Measurements from ENCODE around the gene NEK7.

Gene NEK7

DNA sequence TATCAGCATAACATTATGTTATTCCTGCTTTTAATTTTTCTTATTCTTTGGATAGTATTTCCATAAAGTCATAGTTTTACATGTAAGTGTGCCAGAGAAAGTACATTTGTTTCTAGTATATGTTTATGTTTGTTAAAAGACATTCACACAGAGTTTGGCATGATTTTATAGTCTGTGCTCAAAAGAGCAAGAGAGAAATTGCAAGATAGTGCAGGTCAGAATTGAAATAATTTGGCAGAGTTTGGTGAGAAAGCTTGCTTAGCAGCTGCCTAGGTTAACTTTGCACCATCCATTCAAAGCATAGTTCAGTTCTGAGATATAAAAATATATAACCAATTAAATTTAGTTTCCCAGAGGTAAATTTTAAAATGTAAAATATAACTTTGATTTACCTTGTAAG is 17.0 kb downstream of the NEK7 start:
- H3K9me3 ChIP-seq: no peaks in the 10 kb centered on the region
- TF ChIP-seq, protein P1, sequence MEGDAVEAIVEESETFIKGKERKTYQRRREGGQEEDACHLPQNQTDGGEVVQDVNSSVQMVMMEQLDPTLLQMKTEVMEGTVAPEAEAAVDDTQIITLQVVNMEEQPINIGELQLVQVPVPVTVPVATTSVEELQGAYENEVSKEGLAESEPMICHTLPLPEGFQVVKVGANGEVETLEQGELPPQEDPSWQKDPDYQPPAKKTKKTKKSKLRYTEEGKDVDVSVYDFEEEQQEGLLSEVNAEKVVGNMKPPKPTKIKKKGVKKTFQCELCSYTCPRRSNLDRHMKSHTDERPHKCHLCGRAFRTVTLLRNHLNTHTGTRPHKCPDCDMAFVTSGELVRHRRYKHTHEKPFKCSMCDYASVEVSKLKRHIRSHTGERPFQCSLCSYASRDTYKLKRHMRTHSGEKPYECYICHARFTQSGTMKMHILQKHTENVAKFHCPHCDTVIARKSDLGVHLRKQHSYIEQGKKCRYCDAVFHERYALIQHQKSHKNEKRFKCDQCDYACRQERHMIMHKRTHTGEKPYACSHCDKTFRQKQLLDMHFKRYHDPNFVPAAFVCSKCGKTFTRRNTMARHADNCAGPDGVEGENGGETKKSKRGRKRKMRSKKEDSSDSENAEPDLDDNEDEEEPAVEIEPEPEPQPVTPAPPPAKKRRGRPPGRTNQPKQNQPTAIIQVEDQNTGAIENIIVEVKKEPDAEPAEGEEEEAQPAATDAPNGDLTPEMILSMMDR (IDR thresholded peaks at IDR 0.05): no peak
- H3K4me1 ChIP-seq (ENCODE audit: control insufficient read depth in 1 of 2, insufficient read depth in 1 of 2, low read depth in 1 of 2, low read length in 1 of 2): peaks cover 17 to 22% of the 10 kb centered on the region in 2 experiments

DNA sequence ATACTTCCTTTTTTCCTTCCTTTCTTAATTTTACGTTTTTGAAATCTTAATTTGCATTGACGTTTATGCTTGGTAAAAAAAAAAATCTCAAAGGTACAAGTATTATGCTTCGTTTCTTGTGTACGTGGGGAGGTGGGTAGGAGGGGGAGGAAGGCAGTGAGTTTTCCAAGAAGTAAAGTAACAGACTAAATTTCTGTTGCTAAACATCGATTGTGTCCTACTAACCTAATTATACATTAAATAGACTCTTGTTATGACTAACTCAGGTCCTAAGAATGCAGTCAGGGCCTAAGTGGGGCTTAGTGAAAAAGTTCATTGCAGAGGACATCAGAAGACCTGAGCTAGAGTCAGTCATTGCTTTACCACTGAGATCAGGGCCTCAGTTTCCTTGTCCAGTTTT is 17.5 kb downstream of the NEK7 start:
- no peaks in the 10 kb centered on the region for H3K36me3 ChIP-seq
- H3K4me3 ChIP-seq (ENCODE audit: low read depth in 1 of 2, low read length in 1 of 2): no peak overlapping the region
- peaks cover 18 to 26% of the 10 kb centered on the region in 2 experiments for H3K4me1 ChIP-seq (ENCODE audit: control insufficient read depth in 1 of 2, insufficient read depth in 1 of 2, low read depth in 1 of 2, low read length in 1 of 2)
- no peaks in the 10 kb centered on the region for H3K27me3 ChIP-seq
- H3K9me3 ChIP-seq: no peaks in the 10 kb centered on the region
- H3K27ac ChIP-seq: no peak overlapping the region
- TF ChIP-seq, protein P1 (IDR thresholded peaks at IDR 0.05): no peak

More for the DNA sequence above, 17.0 kb downstream of the NEK7 start:
- H3K27me3 ChIP-seq: no peaks in the 10 kb centered on the region
- H3K36me3 ChIP-seq: no peaks in the 10 kb centered on the region
- no peak overlapping the region for H3K27ac ChIP-seq
- no peak overlapping the region for H3K4me3 ChIP-seq (ENCODE audit: low read depth in 1 of 2, low read length in 1 of 2)

DNA sequence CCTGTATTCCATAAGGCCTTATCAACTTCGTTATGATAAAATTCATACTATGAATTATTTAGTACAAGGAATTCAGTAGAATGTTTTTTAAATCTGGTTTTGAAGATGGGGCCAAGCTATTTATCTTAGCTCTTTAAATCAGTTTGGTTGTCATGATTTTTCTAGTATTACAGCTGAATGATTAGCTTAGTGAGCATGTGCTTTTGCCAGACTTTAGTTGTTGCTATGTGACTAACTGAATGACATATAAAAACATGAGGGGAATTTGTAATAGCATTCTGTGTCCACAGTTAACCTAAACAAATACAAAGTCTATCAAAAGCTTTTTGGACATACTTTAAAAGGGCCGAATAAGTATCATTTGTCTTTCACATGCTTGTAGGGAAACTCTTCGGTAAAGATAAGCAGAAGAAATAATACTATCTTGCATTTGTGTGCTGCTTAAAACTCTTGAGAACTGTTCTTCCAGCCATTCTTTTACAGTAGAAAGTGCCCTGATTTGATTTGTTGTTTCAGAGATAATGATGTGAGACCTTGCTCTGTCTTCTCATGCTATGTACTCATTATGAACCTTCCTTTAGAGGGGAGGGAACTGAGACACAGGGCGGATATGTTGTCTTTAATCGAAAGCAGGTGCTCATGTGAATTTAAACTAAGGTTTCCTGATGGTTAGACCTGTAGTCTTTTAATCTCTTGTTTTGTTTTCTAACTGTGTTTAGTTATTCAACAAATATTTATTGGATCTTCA is 18.8 kb downstream of the NEK7 start:
- H3K4me3 ChIP-seq (ENCODE audit: low read depth in 1 of 2, low read length in 1 of 2): no peak overlapping the region
- H3K9me3 ChIP-seq: no peaks in the 10 kb centered on the region
- TF ChIP-seq, protein P1 (IDR thresholded peaks at IDR 0.05): no peak
- no peaks in the 10 kb centered on the region for H3K36me3 ChIP-seq
- H3K4me1 ChIP-seq (ENCODE audit: control insufficient read depth in 1 of 2, insufficient read depth in 1 of 2, low read depth in 1 of 2, low read length in 1 of 2): peaks cover 24 to 33% of the 10 kb centered on the region in 2 experiments
- no peak overlapping the region for H3K27ac ChIP-seq
- no peaks in the 10 kb centered on the region for H3K27me3 ChIP-seq

DNA sequence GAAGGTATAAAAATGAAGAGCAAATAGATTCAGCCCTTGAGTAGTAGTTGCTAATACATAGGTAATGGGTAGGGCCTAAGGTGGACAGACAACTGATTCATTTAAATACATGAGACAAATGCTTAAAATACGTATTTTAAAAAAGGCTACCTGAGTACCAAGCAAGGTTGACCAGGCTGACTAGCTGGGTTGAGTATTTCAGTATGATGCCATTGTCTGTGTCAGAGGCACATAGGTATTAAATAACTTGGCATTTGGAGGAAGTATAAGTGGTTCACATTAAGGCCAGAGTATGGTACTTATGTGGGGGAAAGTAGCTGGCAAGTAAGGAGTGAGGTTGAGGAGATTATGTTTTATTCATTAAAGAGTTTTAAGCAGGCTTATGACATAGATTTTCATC is 19.4 kb downstream of the NEK7 start:
- Histone ChIP-seq H3K4me1 (ENCODE audit: control insufficient read depth in 1 of 2, insufficient read depth in 1 of 2, low read depth in 1 of 2, low read length in 1 of 2) (peaks cover 24 to 33% of the 10 kb centered on the region in 2 experiments), H3K27me3 (no peaks in the 10 kb centered on the region), H3K36me3 (no peaks in the 10 kb centered on the region), H3K4me3 (ENCODE audit: low read depth in 1 of 2, low read length in 1 of 2) (no peak overlapping the region), H3K9me3 (no peaks in the 10 kb centered on the region), H3K27ac (no peak overlapping the region)
- TF ChIP-seq, protein P1 (IDR thresholded peaks at IDR 0.05): no peak

DNA sequence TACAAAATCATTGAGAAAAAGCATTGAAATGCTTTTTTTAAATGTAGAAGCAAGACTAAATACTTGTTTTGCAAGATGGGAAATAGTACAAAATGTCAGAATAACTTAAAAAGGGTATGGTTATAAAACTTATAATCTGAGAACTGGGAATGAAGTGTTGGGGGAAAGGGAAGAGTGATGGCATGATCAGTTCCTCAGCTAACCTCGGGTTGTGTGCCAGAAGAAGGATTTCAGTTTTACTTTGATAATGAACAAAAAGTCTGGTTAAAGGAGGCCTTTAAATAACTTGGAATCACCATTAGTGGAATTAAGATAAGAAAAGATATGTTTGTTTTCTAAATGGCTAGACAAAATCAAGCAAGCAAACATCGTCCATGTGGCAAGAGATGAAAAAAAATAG is 20.7 kb downstream of the NEK7 start:
- H3K27me3 ChIP-seq: no peaks in the 10 kb centered on the region
- TF ChIP-seq, protein P1 (IDR thresholded peaks at IDR 0.05): no peak
- peaks cover 15 to 23% of the 10 kb centered on the region in 2 experiments for H3K4me1 ChIP-seq (ENCODE audit: control insufficient read depth in 1 of 2, insufficient read depth in 1 of 2, low read depth in 1 of 2, low read length in 1 of 2)
- no peak overlapping the region for H3K27ac ChIP-seq
- no peak overlapping the region for H3K4me3 ChIP-seq (ENCODE audit: low read depth in 1 of 2, low read length in 1 of 2)
- H3K36me3 ChIP-seq: no peaks in the 10 kb centered on the region
- H3K9me3 ChIP-seq: no peaks in the 10 kb centered on the region
